HepG2 (cell line): Measurements from ENCODE around the gene LRRC15. TPM values are rescaled to one million over a fixed set of nuclear protein-coding genes. Genes with fewer than 3 reads are reported as not detected.
A peak's percentile ranks its signal among the peaks of the same experiment; 100 is the strongest.

Experiments used
- ATAC-seq: fragments of 200-7000 bp; cut with Tn5 transposase; 3 replicates; pipeline ENCODE4 v1.9.1; 2020; ENCODE audit warnings: mild to moderate bottlenecking, moderate library complexity
- BruUV-seq: library from RNA; stranded (reverse); fragments of 400-500 nt; replicated peaks from 2 replicates; lab custom pipeline; 2021; lab: Mats Ljungman, UMichigan
- CTCF ChIA-PET: fragments of 300-600 bp; formaldehyde crosslinking; extraction: SDS; loops from one replicate; lab custom pipeline; 2021; ENCODE audit warnings: low total read pairs, inconsistent platforms, low intra/inter-chr PET ratio; lab: Yijun Ruan, JAX
- POLR2A ChIA-PET: fragments of 350-600 bp; sonication (Branson Sonifier 250); formaldehyde crosslinking; loops from one replicate; lab custom pipeline; 2020; ENCODE audit warnings: antibody characterized with exemption, inconsistent platforms; lab: Yijun Ruan, JAX
- DNase-seq: peaks from one replicate; pipeline ENCODE4 v3.0.0-alpha.2; 2015; ENCODE audit warnings: low spot score
- FAIRE-seq: peaks from 3 replicates; lab custom pipeline; 2011; peaks lifted over from hg19 to GRCh38; lab: Jason Lieb, UNC
- H2AFZ ChIP-seq: one replicate; pipeline ENCODE4 v1.6.1; 2011; ENCODE audit warnings: low read length, inconsistent platforms
- H3K27ac ChIP-seq: fragments of 300-600 bp; 3 replicates; pipeline ENCODE4 v1.8.0; 2011; ENCODE audit warnings: mixed run types, mild to moderate bottlenecking, mixed read lengths, low read length, inconsistent platforms; ENCODE audit not compliant: insufficient read depth; ENCODE audit errors: extremely low read length
- H3K27me3 ChIP-seq, 2 experiments: fragments of 200-600 bp in 1 of 2; 2 replicates in 1 of 2; 3 replicates in 1 of 2; pipeline versions ENCODE4 v1.6.0 to v1.8.0; 2011; ENCODE audit warnings: low read length in 2 of 2, mild to moderate bottlenecking in 2 of 2, moderate library complexity in 2 of 2, inconsistent platforms in 1 of 2; ENCODE audit not compliant: insufficient read depth in 2 of 2, control insufficient read depth in 1 of 2
- H3K36me3 ChIP-seq, 2 experiments: fragments of 200-600 bp in 1 of 2; replicated peaks in 1 of 2; 2 replicates in 1 of 2; 3 replicates in 1 of 2; pipeline versions ENCODE4 v1.5.1 to v1.8.0; 2011; ENCODE audit warnings: low read length in 2 of 2, inconsistent platforms in 1 of 2; ENCODE audit not compliant: insufficient read depth in 2 of 2, control insufficient read depth in 1 of 2
- H3K4me1 ChIP-seq: 2 replicates; pipeline ENCODE4 v1.5.1; 2012; ENCODE audit warnings: low read length, inconsistent platforms; ENCODE audit not compliant: insufficient read depth
- H3K4me2 ChIP-seq: 2 replicates; pipeline ENCODE4 v1.6.0; 2011; ENCODE audit warnings: low read depth, low read length, inconsistent platforms
- H3K4me3 ChIP-seq, 3 experiments: fragments of 200-600 bp in 1 of 3; sonication (generic), shearing (Covaris generic) in 1 of 3; replicated peaks in 1 of 3; 2 replicates each; pipeline ENCODE4 v1.5.1; 2011 to 2016; ENCODE audit warnings: low read length in 3 of 3, inconsistent platforms in 2 of 3, low read depth in 2 of 3, mild to moderate bottlenecking in 2 of 3, control low read depth in 1 of 3, mixed read lengths in 1 of 3; ENCODE audit not compliant: insufficient read depth in 1 of 3
- H3K79me2 ChIP-seq: one replicate; pipeline ENCODE4 v1.6.1; 2011; ENCODE audit warnings: low read length, inconsistent platforms; ENCODE audit not compliant: insufficient read depth
- H3K9ac ChIP-seq: 2 replicates; pipeline ENCODE4 v1.6.0; 2011; ENCODE audit warnings: mild to moderate bottlenecking, low read depth, low read length, inconsistent platforms; ENCODE audit not compliant: insufficient read depth
- H3K9me3 ChIP-seq: 2 replicates; pipeline ENCODE4 v1.5.1; 2012; ENCODE audit warnings: mild to moderate bottlenecking, low read length
- H4K20me1 ChIP-seq: 2 replicates; pipeline ENCODE4 v1.6.0; 2011; ENCODE audit warnings: inconsistent platforms, mild to moderate bottlenecking, low read length, moderate library complexity; ENCODE audit not compliant: insufficient read depth
- DR1 ChIP-seq: sonication (generic); formaldehyde crosslinking; IDR thresholded peaks from 2 replicates; pipeline ENCODE4 v1.8.0; 2021; ENCODE audit warnings: mild to moderate bottlenecking, missing genetic modification reagents, inconsistent platforms
- FOXO1 ChIP-seq: sonication (generic); formaldehyde crosslinking; IDR thresholded peaks from 2 replicates; pipeline ENCODE4 v1.4.0; 2020; ENCODE audit warnings: missing genetic modification reagents
- HNRNPUL1 ChIP-seq: fragments of 200-400 bp; formaldehyde crosslinking; IDR thresholded peaks from 2 replicates; pipeline ENCODE4 v1.6.1; 2017; ENCODE audit warnings: low read depth, mild to moderate bottlenecking, low read length, moderate library complexity
- MED1 ChIP-seq: sonication (generic); formaldehyde crosslinking; IDR thresholded peaks from 2 replicates; pipeline ENCODE4 v1.4.0; 2020; ENCODE audit warnings: missing genetic modification reagents
- PHB2 ChIP-seq: fragments of 450-650 bp; IDR thresholded peaks from 2 replicates; pipeline ENCODE4 v1.6.1; 2018; ENCODE audit not compliant: partially characterized antibody
- SAP130 ChIP-seq: IDR thresholded peaks from 2 replicates; pipeline ENCODE4 v1.6.1; 2016; ENCODE audit warnings: low read depth
- SKI ChIP-seq: fragments of 450-650 bp; IDR thresholded peaks from one replicate; pipeline ENCODE4 v1.6.1; 2018; ENCODE audit warnings: mild to moderate bottlenecking; ENCODE audit not compliant: partially characterized antibody
- ZNF382 ChIP-seq: sonication (generic); formaldehyde crosslinking; IDR thresholded peaks from 2 replicates; pipeline ENCODE4 v1.5.0; 2020; ENCODE audit warnings: missing genetic modification reagents, mild to moderate bottlenecking, borderline replicate concordance
- ZNF460 ChIP-seq: sonication (generic); formaldehyde crosslinking; IDR thresholded peaks from 2 replicates; pipeline ENCODE4 v1.5.1; 2020; ENCODE audit warnings: missing genetic modification reagents, mild to moderate bottlenecking, borderline replicate concordance
- ZNF652 ChIP-seq: IDR thresholded peaks from 2 replicates; pipeline ENCODE4 v1.6.1; 2016; ENCODE audit warnings: low read depth, borderline replicate concordance
- WGBS: methylation state at CpG from one replicate; pipeline ENCODE4 v1.1.6; 2017; ENCODE audit warnings: low lambda C conversion rate; 5-methylcytosine and 5-hydroxymethylcytosine counted together
- in situ Hi-C: cut with HindIII; loops from 2 replicates; pipeline ENCODE4 v1.10.0; 2017; ENCODE audit warnings: low pct_unique_long_range_greater_than_20kb; ENCODE audit not compliant: extremely low pct_ligation_motif_present
- intact Hi-C: fragments of 100-400 bp; cut with micrococcal nuclease; formaldehyde crosslinking; loops from one replicate; pipeline ENCODE4 v1.10.0; 2022; ENCODE audit not compliant: unreplicated experiment
- polyA plus RNA-seq, 8 experiments: library from polyadenylated mRNA; depleted of rRNA in 3 of 8; stranded (reverse) in 7 of 8; unstranded in 1 of 8; fragments of >200 nt; fragmentation: Illumina TruSeq in 4 of 8; extraction: Trizol in 4 of 8; gene quantifications; 2 replicates each; pipeline versions ENCODE4 v1.2.1 to v1.2.3, GENCODE V29; 2011 to 2016; ENCODE audit warnings: low read depth in 4 of 8, missing spikeins in 1 of 8, mixed read lengths in 1 of 8; ENCODE audit not compliant: insufficient read depth in 1 of 8
- total RNA-seq, 5 experiments: library from RNA; depleted of rRNA; stranded (reverse); fragments of >200 nt; fragmentation: Illumina TruSeq; extraction: Trizol; gene quantifications; 2 replicates each; pipeline ENCODE4 v1.2.3, GENCODE V29; 2016; ENCODE audit warnings: low read depth in 1 of 5
- TF ChIP-seq, protein P1 (sequence below): sonication (generic); formaldehyde crosslinking; IDR thresholded peaks from 2 replicates; pipeline ENCODE4 v1.9.0; 2021; ENCODE audit warnings: missing genetic modification reagents, borderline replicate concordance
- TF ChIP-seq, protein P2 (sequence below): sonication (generic); formaldehyde crosslinking; IDR thresholded peaks from 2 replicates; pipeline ENCODE4 v1.4.0; 2020; ENCODE audit warnings: missing genetic modification reagents, borderline replicate concordance
- TF ChIP-seq, protein P3 (sequence below): sonication (generic); formaldehyde crosslinking; IDR thresholded peaks from 2 replicates; pipeline ENCODE4 v1.8.1; 2023; ENCODE audit warnings: missing genetic modification reagents, inconsistent platforms, borderline replicate concordance
- TF ChIP-seq, protein P4 (sequence below): sonication (generic); formaldehyde crosslinking; IDR thresholded peaks from 2 replicates; pipeline ENCODE4 v1.4.0; 2020; ENCODE audit warnings: mild to moderate bottlenecking, missing genetic modification reagents
- TF ChIP-seq, protein P5 (sequence below): sonication (generic); formaldehyde crosslinking; IDR thresholded peaks from 2 replicates; pipeline ENCODE4 v1.9.0; 2022; ENCODE audit warnings: low read depth, missing genetic modification reagents

LRRC15 gene
- total and polyA plus RNA-seq, 2 of the 13 experiments (the other 11 are each of a cell fraction or from before 2014, with no cell fraction given) = not detected

DNA sequence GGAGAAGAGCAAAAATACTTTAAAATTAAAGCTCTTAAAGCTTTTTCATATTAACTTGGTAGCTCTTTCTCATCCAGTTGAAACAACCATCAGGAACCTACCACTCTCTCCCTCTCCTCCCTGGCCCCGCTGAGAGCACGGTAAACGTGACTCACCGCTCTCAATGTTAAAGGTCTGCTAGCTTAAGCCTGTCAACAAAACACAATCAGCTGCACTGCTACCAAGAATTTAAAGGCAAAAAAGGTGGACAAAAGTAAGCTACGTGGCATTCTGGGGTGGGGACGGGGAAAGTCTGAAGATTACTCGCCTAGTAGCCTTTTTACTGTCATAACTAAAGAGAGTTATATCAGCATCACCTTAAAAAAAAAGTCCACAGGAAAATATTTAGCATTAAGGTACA lies 37.9 kb upstream of the LRRC15 start (continued):
- TF ChIP-seq, protein P1, sequence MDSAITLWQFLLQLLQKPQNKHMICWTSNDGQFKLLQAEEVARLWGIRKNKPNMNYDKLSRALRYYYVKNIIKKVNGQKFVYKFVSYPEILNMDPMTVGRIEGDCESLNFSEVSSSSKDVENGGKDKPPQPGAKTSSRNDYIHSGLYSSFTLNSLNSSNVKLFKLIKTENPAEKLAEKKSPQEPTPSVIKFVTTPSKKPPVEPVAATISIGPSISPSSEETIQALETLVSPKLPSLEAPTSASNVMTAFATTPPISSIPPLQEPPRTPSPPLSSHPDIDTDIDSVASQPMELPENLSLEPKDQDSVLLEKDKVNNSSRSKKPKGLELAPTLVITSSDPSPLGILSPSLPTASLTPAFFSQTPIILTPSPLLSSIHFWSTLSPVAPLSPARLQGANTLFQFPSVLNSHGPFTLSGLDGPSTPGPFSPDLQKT (CRISPR knock-in tag) = no peak
- TF ChIP-seq SAP130 (CRISPR knock-in tag) (0 out of 2 replicates have a peak, but pooled peaks have one; percentile 14), ZNF460 (CRISPR knock-in tag) (no peak), DR1 (CRISPR knock-in tag) (no peak)

DNA sequence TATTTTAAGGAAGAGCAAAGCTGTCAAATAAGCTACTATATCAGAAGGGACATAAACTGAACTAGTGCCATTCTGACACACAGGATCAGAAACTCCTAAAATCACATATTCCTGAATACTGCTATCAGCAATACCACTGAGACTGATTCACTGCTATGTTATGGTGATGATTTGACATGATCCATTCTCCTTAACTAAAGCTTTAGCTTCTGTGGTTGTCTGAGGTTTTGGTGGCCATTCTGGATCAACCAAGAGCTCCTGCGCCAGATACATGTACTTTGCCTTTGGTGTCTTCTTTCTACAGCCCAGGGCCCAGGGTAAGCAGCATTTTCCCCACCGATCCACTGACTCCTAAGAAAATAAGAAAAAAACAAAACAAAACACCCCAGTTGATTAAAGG lies 36.2 kb upstream of the LRRC15 start:
- in situ Hi-C loops = no loop called here
- no peak overlapping the region for H3K9ac ChIP-seq
- no peak overlapping the region for H3K4me3 ChIP-seq
- H3K4me1 ChIP-seq = peaks cover 16% of the 10 kb centered on the region; the same call in 1 of the 2 replicates
- DNase-seq = no peak
- no peak for ATAC-seq
- no peak overlapping the region for H3K4me2 ChIP-seq
- no TSS peak for BruUV-seq
- H2AFZ ChIP-seq = no peak overlapping the region
- POLR2A ChIA-PET = no interaction called here
- TF ChIP-seq FOXO1 (CRISPR knock-in tag) (no peak), ZNF382 (CRISPR knock-in tag) (no peak), HNRNPUL1 (no peak), MED1 (CRISPR knock-in tag) (no peak), PHB2 (no peak), SKI (no peak), ZNF652 (CRISPR knock-in tag) (no peak)
- TF ChIP-seq, protein P2, sequence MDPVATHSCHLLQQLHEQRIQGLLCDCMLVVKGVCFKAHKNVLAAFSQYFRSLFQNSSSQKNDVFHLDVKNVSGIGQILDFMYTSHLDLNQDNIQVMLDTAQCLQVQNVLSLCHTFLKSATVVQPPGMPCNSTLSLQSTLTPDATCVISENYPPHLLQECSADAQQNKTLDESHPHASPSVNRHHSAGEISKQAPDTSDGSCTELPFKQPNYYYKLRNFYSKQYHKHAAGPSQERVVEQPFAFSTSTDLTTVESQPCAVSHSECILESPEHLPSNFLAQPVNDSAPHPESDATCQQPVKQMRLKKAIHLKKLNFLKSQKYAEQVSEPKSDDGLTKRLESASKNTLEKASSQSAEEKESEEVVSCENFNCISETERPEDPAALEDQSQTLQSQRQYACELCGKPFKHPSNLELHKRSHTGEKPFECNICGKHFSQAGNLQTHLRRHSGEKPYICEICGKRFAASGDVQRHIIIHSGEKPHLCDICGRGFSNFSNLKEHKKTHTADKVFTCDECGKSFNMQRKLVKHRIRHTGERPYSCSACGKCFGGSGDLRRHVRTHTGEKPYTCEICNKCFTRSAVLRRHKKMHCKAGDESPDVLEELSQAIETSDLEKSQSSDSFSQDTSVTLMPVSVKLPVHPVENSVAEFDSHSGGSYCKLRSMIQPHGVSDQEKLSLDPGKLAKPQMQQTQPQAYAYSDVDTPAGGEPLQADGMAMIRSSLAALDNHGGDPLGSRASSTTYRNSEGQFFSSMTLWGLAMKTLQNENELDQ (CRISPR knock-in tag) = no peak
- TF ChIP-seq, protein P3, sequence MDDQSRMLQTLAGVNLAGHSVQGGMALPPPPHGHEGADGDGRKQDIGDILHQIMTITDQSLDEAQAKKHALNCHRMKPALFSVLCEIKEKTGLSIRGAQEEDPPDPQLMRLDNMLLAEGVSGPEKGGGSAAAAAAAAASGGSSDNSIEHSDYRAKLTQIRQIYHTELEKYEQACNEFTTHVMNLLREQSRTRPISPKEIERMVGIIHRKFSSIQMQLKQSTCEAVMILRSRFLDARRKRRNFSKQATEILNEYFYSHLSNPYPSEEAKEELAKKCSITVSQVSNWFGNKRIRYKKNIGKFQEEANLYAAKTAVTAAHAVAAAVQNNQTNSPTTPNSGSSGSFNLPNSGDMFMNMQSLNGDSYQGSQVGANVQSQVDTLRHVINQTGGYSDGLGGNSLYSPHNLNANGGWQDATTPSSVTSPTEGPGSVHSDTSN (CRISPR knock-in tag) = no peak
- TF ChIP-seq, protein P4, sequence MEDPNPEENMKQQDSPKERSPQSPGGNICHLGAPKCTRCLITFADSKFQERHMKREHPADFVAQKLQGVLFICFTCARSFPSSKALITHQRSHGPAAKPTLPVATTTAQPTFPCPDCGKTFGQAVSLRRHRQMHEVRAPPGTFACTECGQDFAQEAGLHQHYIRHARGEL (CRISPR knock-in tag) = no peak
- TF ChIP-seq, protein P5, sequence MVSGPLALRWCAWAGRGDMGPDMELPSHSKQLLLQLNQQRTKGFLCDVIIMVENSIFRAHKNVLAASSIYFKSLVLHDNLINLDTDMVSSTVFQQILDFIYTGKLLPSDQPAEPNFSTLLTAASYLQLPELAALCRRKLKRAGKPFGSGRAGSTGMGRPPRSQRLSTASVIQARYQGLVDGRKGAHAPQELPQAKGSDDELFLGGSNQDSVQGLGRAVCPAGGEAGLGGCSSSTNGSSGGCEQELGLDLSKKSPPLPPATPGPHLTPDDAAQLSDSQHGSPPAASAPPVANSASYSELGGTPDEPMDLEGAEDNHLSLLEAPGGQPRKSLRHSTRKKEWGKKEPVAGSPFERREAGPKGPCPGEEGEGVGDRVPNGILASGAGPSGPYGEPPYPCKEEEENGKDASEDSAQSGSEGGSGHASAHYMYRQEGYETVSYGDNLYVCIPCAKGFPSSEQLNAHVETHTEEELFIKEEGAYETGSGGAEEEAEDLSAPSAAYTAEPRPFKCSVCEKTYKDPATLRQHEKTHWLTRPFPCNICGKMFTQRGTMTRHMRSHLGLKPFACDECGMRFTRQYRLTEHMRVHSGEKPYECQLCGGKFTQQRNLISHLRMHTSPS = no peak
- H3K27ac ChIP-seq = no peak overlapping the region
- intact Hi-C loops = loop anchor here (2.0 kb wide), 1 partner anchor 37 kb away; the partner anchor contains the start of gene LRRC15
- H3K79me2 ChIP-seq = no peaks in the 10 kb centered on the region
- H3K9me3 ChIP-seq = no peaks in the 10 kb centered on the region
- H3K36me3 ChIP-seq = peaks cover 3 to 34% of the 10 kb centered on the region in 2 experiments; a peak in 4 of 5 replicates
- 98% methylated on average over 2 of the region's 2 CpGs for WGBS
- CTCF ChIA-PET = interaction anchor here (4.2 kb wide), 1 partner anchor 73 kb away, joined by 42 read pairs; no protein-coding TSS in a partner anchor
- H3K27me3 ChIP-seq = no peaks in the 10 kb centered on the region
- no peak for FAIRE-seq
- no peaks in the 10 kb centered on the region for H4K20me1 ChIP-seq
